A549 (cell line): ENCODE results near the gene CTNNA1. TPM values are rescaled to one million over a fixed set of nuclear protein-coding genes. Genes with fewer than 3 reads are reported as not detected.

Source experiments
- ATAC-seq, 2 experiments: fragments of 200-7000 bp in 1 of 2; fragments of >200 bp in 1 of 2; cut with Nextera tagmentation in 1 of 2; cut with Tn5 transposase in 1 of 2; 3 replicates each; pipeline versions ENCODE4 v1.8.0 to v1.9.1; 2018 to 2020; ENCODE audit warnings: mild to moderate bottlenecking in 1 of 2, moderate library complexity in 1 of 2
- CTCF ChIA-PET: fragments of 300-600 bp; sonication (Branson Sonifier 250); formaldehyde crosslinking; extraction: SDS; loops from one replicate; lab custom pipeline; 2021; ENCODE audit warnings: antibody characterized with exemption, inconsistent platforms; lab: Yijun Ruan, JAX
- POLR2A ChIA-PET: fragments of 350-600 bp; formaldehyde crosslinking; extraction: SDS; loops from one replicate; lab custom pipeline; 2021; ENCODE audit warnings: antibody characterized with exemption, inconsistent platforms; lab: Yijun Ruan, JAX
- DNase-seq, 2 experiments: peaks; one replicate each; pipeline versions ENCODE4 v3.0.0 to v3.0.0-alpha.2; 2011 to 2016; ENCODE audit warnings: low read depth in 1 of 2, low spot score in 1 of 2
- FAIRE-seq: peaks from 2 replicates; lab custom pipeline; 2011; peaks lifted over from hg19 to GRCh38; lab: Jason Lieb, UNC
- H3K27ac ChIP-seq, 2 experiments: fragments of >200 bp; sonication (Bioruptor Twin); formaldehyde crosslinking; 3 replicates each; pipeline ENCODE4 v1.5.1; 2016 to 2017
- H3K4me1 ChIP-seq: fragments of >200 bp; sonication (Bioruptor Twin); formaldehyde crosslinking; 3 replicates; pipeline ENCODE4 v1.6.1; 2016
- H3K4me2 ChIP-seq: fragments of >200 bp; sonication (Bioruptor Twin); formaldehyde crosslinking; 3 replicates; pipeline ENCODE4 v1.6.1; 2016
- H3K4me3 ChIP-seq: fragments of >200 bp; sonication (Bioruptor Twin); formaldehyde crosslinking; 3 replicates; pipeline ENCODE4 v1.5.1; 2016
- H3K9me3 ChIP-seq: fragments of >200 bp; sonication (Bioruptor Twin); formaldehyde crosslinking; 3 replicates; pipeline ENCODE4 v1.6.1; 2016
- BHLHE40 ChIP-seq: IDR thresholded peaks from 2 replicates; pipeline ENCODE4 v1.6.1; 2012; ENCODE audit warnings: low read depth, low read length, inconsistent platforms
- CBX2 ChIP-seq: fragments of 200-600 bp; sonication (generic); IDR thresholded peaks from 2 replicates; pipeline ENCODE4 v1.6.1; 2016; ENCODE audit warnings: low read depth, mild to moderate bottlenecking, borderline replicate concordance
- CHD2 ChIP-seq: fragments of 150-350 bp; IDR thresholded peaks from 2 replicates; pipeline ENCODE4 v1.6.1; 2014; ENCODE audit warnings: low read length; ENCODE audit not compliant: partially characterized antibody
- CHD4 ChIP-seq: fragments of 200-600 bp; sonication (generic); IDR thresholded peaks from 2 replicates; pipeline ENCODE4 v1.6.1; 2016; ENCODE audit warnings: antibody characterized with exemption, mild to moderate bottlenecking, borderline replicate concordance
- EHF ChIP-seq: fragments of 250-450 bp; sonication (Bioruptor Pico); IDR thresholded peaks from 2 replicates; pipeline ENCODE4 v1.5.0; 2020; ENCODE audit warnings: mild to moderate bottlenecking
- ESRRA ChIP-seq: fragments of 150-350 bp; IDR thresholded peaks from 2 replicates; pipeline ENCODE4 v1.6.1; 2014; ENCODE audit warnings: mild to moderate bottlenecking, low read length, borderline replicate concordance
- FOSB ChIP-seq: fragments of 250-450 bp; sonication (Bioruptor Pico); IDR thresholded peaks from 2 replicates; pipeline ENCODE4 v1.5.0; 2020; ENCODE audit warnings: mild to moderate bottlenecking, moderate library complexity
- HDAC2 ChIP-seq: fragments of 200-600 bp; sonication (generic); IDR thresholded peaks from 2 replicates; pipeline ENCODE4 v1.6.1; 2016
- HOXB5 ChIP-seq: fragments of 250-450 bp; sonication (Bioruptor Pico); IDR thresholded peaks from 2 replicates; pipeline ENCODE4 v1.5.0; 2020; ENCODE audit warnings: mild to moderate bottlenecking, moderate library complexity
- KDM1A ChIP-seq: fragments of 200-600 bp; sonication (generic); IDR thresholded peaks from 2 replicates; pipeline ENCODE4 v1.6.1; 2016; ENCODE audit warnings: low read depth, mild to moderate bottlenecking
- KDM5A ChIP-seq: fragments of 200-600 bp; sonication (generic); IDR thresholded peaks from 2 replicates; pipeline ENCODE4 v1.6.1; 2016; ENCODE audit warnings: antibody characterized with exemption, mild to moderate bottlenecking
- MAFK ChIP-seq: fragments of 450-650 bp; IDR thresholded peaks from 2 replicates; pipeline ENCODE4 v1.6.1; 2014; ENCODE audit not compliant: partially characterized antibody
- MAZ ChIP-seq: fragments of 150-350 bp; IDR thresholded peaks from 2 replicates; pipeline ENCODE4 v1.6.1; 2014; ENCODE audit warnings: antibody characterized with exemption, low read depth, low read length, borderline replicate concordance
- NFE2L2 ChIP-seq: fragments of 150-350 bp; conservative IDR thresholded peaks from 2 replicates; pipeline ENCODE4 v1.6.1; 2014; ENCODE audit warnings: low read length
- NPAS2 ChIP-seq: fragments of 250-450 bp; sonication (Bioruptor Pico); IDR thresholded peaks from 2 replicates; pipeline ENCODE4 v1.8.0; 2022; ENCODE audit warnings: mild to moderate bottlenecking, moderate library complexity, borderline replicate concordance
- POLR2AphosphoS2 ChIP-seq: conservative IDR thresholded peaks from 2 replicates; pipeline ENCODE4 v1.6.1; 2012; ENCODE audit warnings: low read length, improper control_type of control experiment, inconsistent platforms
- RARB ChIP-seq: fragments of 250-450 bp; sonication (Bioruptor Pico); IDR thresholded peaks from 2 replicates; pipeline ENCODE4 v1.8.0; 2021; ENCODE audit warnings: mild to moderate bottlenecking, moderate library complexity
- RCOR1 ChIP-seq: fragments of 150-350 bp; IDR thresholded peaks from 2 replicates; pipeline ENCODE4 v1.6.1; 2014; ENCODE audit warnings: antibody characterized with exemption, low read length, low read depth
- RFX5 ChIP-seq: fragments of 450-650 bp; IDR thresholded peaks from 2 replicates; pipeline ENCODE4 v1.7.1; 2014; ENCODE audit warnings: antibody characterized with exemption, mild to moderate bottlenecking, moderate library complexity
- SREBF2 ChIP-seq: fragments of 450-650 bp; IDR thresholded peaks from 2 replicates; pipeline ENCODE4 v1.6.1; 2014; ENCODE audit warnings: mild to moderate bottlenecking, moderate library complexity
- TP53 ChIP-seq: fragments of 250-450 bp; sonication (Bioruptor Pico); IDR thresholded peaks from 2 replicates; pipeline ENCODE4 v1.5.0; 2021; ENCODE audit warnings: mild to moderate bottlenecking, moderate library complexity
- ZFP36 ChIP-seq: fragments of 450-650 bp; IDR thresholded peaks from 2 replicates; pipeline ENCODE4 v1.6.1; 2014; ENCODE audit warnings: borderline replicate concordance; ENCODE audit not compliant: partially characterized antibody
- WGBS: methylation state at CpG from one replicate; pipeline ENCODE4 v1.1.6; 2017; ENCODE audit errors: missing lambda C conversion rate; 5-methylcytosine and 5-hydroxymethylcytosine counted together
- polyA plus RNA-seq, 4 experiments: library from polyadenylated mRNA; depleted of rRNA in 3 of 4; stranded (reverse); fragments of >200 nt; fragmentation: RNase III in 1 of 4; extraction: RNeasy Plus Mini Kit Qiagen cat#74134 plus additional on column Dnase treatment in 1 of 4; gene quantifications; 2 replicates in 3 of 4; 3 replicates in 1 of 4; pipeline ENCODE4 v1.2.3, GENCODE V29; 2011 to 2017
- TF ChIP-seq, protein P1 (sequence below): fragments of >200 bp; sonication (Bioruptor Twin); formaldehyde crosslinking; IDR thresholded peaks from 3 replicates; pipeline ENCODE4 v1.5.1; 2016
- TF ChIP-seq, protein P2 (sequence below): fragments of 250-450 bp; sonication (Bioruptor Pico); IDR thresholded peaks from 2 replicates; pipeline ENCODE4 v1.5.0; 2021; ENCODE audit warnings: mild to moderate bottlenecking, moderate library complexity, borderline replicate concordance
- TF ChIP-seq, protein P3 (sequence below): fragments of 450-650 bp; IDR thresholded peaks from 2 replicates; pipeline ENCODE4 v1.6.1; 2014; ENCODE audit warnings: antibody characterized with exemption
- TF ChIP-seq, protein P4 (sequence below): IDR thresholded peaks from 2 replicates; pipeline ENCODE4 v1.6.1; 2012
- TF ChIP-seq, protein P5 (sequence below): IDR thresholded peaks from 2 replicates; pipeline ENCODE4 v1.6.1; 2012
- TF ChIP-seq, protein P6 (sequence below): IDR thresholded peaks from 2 replicates; pipeline ENCODE4 v1.6.1; 2012; ENCODE audit warnings: low read depth, borderline replicate concordance

The CTNNA1 gene
- polyA plus RNA-seq, 2 of the 4 experiments (the other 2 are of a cell fraction), result 154 to 184 TPM

DNA sequence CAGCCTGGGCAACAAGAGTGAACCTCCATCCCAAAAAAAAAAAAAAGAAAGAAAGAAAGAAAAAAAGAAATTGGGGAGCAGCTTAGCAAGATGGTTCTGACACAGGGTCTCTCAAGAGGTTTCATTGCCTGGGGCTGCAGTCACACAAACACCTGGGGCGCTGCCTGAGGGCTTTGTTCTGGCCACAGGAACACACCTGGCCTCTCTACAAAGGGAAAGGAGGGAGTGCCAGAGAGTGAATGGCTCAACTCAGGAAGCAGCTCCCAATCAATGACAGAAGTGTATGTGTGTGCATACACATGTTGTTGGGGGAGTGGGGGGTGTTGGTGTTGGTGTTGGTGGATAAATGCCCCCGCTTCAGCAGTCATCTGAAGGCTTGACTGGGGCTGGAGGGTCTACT is 32.4 kb upstream of the CTNNA1 start (continued):
- TF ChIP-seq RARB (no peak), TP53 (CRISPR knock-in tag) (no peak), MAFK (no peak), CHD2 (no peak)
- TF ChIP-seq, all 56 proteins: peak for 0

DNA sequence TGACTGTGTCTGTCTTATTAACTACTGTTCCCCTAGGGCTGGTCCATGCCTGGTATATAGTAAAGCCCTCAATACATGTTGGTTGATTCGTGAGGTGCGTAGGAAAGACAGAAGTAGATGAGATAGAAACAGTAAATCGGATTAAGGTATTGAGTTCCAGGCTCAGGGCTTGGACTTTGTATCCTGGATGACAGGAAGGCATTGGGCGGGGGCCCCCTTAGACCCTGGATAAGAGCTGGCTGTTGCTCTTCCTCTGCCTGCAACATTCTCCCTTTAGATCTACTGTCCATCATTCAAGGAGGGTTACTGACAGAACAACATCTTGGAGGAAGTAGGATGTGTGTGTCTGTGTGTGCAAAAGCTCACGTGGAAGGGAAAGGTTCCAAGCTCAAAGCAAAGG is 31.2 kb upstream of the CTNNA1 start:
- Histone ChIP-seq H3K9me3 (no peaks in the 10 kb centered on the region), H3K4me3 (no peak overlapping the region), H3K4me1 (no peaks in the 10 kb centered on the region; the same call in 2 of the 3 replicates), H3K27ac (no peak overlapping the region), H3K4me2 (no peak overlapping the region)
- FAIRE-seq, result no peak
- DNase-seq, result no peak
- CTCF ChIA-PET, result no interaction called here
- 64% methylated on average over 5 of the region's 5 CpGs for WGBS
- ATAC-seq, result 0 out of 6 replicates have a peak, but pooled peaks of 1 of the 2 experiments have one; percentile 36
- TF ChIP-seq, protein P1, sequence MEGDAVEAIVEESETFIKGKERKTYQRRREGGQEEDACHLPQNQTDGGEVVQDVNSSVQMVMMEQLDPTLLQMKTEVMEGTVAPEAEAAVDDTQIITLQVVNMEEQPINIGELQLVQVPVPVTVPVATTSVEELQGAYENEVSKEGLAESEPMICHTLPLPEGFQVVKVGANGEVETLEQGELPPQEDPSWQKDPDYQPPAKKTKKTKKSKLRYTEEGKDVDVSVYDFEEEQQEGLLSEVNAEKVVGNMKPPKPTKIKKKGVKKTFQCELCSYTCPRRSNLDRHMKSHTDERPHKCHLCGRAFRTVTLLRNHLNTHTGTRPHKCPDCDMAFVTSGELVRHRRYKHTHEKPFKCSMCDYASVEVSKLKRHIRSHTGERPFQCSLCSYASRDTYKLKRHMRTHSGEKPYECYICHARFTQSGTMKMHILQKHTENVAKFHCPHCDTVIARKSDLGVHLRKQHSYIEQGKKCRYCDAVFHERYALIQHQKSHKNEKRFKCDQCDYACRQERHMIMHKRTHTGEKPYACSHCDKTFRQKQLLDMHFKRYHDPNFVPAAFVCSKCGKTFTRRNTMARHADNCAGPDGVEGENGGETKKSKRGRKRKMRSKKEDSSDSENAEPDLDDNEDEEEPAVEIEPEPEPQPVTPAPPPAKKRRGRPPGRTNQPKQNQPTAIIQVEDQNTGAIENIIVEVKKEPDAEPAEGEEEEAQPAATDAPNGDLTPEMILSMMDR, result no peak
- TF ChIP-seq KDM1A (no peak), FOSB (CRISPR knock-in tag) (no peak), RCOR1 (no peak), BHLHE40 (no peak), NPAS2 (CRISPR knock-in tag) (no peak), RFX5 (no peak), RARB (no peak), CHD4 (no peak), CBX2 (no peak), MAFK (no peak), POLR2AphosphoS2 (no peak)
- TF ChIP-seq, protein P2, sequence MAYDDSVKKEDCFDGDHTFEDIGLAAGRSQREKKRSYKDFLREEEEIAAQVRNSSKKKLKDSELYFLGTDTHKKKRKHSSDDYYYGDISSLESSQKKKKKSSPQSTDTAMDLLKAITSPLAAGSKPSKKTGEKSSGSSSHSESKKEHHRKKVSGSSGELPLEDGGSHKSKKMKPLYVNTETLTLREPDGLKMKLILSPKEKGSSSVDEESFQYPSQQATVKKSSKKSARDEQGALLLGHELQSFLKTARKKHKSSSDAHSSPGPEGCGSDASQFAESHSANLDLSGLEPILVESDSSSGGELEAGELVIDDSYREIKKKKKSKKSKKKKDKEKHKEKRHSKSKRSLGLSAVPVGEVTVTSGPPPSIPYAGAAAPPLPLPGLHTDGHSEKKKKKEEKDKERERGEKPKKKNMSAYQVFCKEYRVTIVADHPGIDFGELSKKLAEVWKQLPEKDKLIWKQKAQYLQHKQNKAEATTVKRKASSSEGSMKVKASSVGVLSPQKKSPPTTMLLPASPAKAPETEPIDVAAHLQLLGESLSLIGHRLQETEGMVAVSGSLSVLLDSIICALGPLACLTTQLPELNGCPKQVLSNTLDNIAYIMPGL, result no peak
- TF ChIP-seq, protein P3, sequence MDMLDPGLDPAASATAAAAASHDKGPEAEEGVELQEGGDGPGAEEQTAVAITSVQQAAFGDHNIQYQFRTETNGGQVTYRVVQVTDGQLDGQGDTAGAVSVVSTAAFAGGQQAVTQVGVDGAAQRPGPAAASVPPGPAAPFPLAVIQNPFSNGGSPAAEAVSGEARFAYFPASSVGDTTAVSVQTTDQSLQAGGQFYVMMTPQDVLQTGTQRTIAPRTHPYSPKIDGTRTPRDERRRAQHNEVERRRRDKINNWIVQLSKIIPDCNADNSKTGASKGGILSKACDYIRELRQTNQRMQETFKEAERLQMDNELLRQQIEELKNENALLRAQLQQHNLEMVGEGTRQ, result no peak
- POLR2A ChIA-PET, result no interaction called here

DNA sequence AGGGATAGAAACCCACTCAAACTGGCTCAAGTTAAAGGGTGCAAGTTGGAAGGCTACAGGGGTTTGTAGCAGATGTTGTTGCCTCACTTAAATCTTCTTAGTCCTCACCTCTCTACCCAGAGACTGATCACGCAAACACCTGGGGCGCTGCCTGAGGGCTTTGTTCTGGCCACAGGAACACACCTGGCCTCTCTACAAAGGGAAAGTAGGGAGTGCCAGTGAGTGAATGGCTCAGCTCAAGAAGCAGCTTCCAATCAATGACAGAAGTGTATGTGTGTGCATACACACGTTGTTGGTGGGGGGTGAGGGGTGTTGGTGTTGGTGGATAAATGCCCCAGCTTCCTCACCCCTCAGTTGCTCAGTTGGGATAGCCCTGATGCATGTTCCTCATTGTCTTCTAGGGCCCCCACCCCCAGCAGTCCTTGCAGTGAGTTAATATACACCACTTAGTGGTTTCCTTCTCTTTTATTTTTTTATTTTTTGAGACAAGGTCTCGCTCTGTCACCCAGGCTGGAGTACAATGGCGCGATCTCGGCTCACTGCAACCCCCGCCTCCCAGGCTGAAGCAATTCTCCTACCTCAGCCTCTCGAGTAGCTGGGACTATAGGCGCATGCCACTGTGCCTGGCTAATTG is 30.6 kb upstream of the CTNNA1 start:
- ATAC-seq (no peak), DNase-seq (no peak), FAIRE-seq (no peak)
- CTCF ChIA-PET, result interaction anchor here (0.9 kb wide), 1 partner anchor 26 kb away, joined by 3 read pairs; no protein-coding TSS in a partner anchor
- Histone ChIP-seq H3K4me1 (no peaks in the 10 kb centered on the region), H3K9me3 (no peaks in the 10 kb centered on the region), H3K4me3 (no peak overlapping the region), H3K4me2 (no peak overlapping the region), H3K27ac (no peak overlapping the region)
- WGBS, result 74% methylated on average over 10 of the region's 10 CpGs
- POLR2A ChIA-PET, result no interaction called here
- no peak for TF ChIP-seq HDAC2
- TF ChIP-seq, protein P2, result no peak
- TF ChIP-seq ZFP36, result no peak
- TF ChIP-seq, protein P4, sequence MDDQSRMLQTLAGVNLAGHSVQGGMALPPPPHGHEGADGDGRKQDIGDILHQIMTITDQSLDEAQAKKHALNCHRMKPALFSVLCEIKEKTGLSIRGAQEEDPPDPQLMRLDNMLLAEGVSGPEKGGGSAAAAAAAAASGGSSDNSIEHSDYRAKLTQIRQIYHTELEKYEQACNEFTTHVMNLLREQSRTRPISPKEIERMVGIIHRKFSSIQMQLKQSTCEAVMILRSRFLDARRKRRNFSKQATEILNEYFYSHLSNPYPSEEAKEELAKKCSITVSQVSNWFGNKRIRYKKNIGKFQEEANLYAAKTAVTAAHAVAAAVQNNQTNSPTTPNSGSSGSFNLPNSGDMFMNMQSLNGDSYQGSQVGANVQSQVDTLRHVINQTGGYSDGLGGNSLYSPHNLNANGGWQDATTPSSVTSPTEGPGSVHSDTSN, result no peak
- TF ChIP-seq MAZ, result no peak
- TF ChIP-seq KDM5A, result no peak
- no peak for TF ChIP-seq NFE2L2
- TF ChIP-seq RFX5, result no peak
- TF ChIP-seq, protein P5, sequence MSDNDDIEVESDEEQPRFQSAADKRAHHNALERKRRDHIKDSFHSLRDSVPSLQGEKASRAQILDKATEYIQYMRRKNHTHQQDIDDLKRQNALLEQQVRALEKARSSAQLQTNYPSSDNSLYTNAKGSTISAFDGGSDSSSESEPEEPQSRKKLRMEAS, result no peak
- TF ChIP-seq HOXB5 (CRISPR knock-in tag), result no peak
- no peak for TF ChIP-seq CHD2
- TF ChIP-seq FOSB (CRISPR knock-in tag), result no peak
- TF ChIP-seq SREBF2, result no peak
- no peak for TF ChIP-seq EHF
- TF ChIP-seq, protein P6, sequence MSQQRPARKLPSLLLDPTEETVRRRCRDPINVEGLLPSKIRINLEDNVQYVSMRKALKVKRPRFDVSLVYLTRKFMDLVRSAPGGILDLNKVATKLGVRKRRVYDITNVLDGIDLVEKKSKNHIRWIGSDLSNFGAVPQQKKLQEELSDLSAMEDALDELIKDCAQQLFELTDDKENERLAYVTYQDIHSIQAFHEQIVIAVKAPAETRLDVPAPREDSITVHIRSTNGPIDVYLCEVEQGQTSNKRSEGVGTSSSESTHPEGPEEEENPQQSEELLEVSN, result no peak
- TF ChIP-seq ESRRA, result no peak
